ENCODE data around the gene CCNQ.

DNA sequence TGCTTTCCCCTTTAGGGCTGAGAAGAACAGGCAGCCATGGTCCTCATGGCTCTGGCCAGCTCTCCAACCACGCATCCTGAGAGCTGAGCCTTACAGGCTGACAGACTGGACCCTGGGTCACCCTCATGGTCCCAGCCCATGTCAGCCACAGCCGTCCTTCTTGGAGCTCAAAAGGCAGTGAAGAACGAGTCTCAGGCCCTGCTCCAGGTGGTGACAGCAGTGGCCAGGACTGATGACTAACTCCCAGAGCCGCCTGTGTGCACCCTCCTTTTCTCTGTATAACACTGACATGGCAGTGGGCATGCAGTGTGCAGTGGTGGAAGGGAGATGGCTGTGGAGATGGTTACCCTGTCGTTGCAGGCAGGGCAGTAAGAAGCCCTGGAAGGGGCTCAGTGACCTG lies 37.8 kb upstream of the CCNQ start:
- TF ChIP-seq, protein P1, sequence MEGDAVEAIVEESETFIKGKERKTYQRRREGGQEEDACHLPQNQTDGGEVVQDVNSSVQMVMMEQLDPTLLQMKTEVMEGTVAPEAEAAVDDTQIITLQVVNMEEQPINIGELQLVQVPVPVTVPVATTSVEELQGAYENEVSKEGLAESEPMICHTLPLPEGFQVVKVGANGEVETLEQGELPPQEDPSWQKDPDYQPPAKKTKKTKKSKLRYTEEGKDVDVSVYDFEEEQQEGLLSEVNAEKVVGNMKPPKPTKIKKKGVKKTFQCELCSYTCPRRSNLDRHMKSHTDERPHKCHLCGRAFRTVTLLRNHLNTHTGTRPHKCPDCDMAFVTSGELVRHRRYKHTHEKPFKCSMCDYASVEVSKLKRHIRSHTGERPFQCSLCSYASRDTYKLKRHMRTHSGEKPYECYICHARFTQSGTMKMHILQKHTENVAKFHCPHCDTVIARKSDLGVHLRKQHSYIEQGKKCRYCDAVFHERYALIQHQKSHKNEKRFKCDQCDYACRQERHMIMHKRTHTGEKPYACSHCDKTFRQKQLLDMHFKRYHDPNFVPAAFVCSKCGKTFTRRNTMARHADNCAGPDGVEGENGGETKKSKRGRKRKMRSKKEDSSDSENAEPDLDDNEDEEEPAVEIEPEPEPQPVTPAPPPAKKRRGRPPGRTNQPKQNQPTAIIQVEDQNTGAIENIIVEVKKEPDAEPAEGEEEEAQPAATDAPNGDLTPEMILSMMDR (IDR thresholded peaks at IDR 0.05 in 2 of 3, conservative IDR thresholded peaks at IDR 0.05 in 1 of 3; ENCODE audit: borderline replicate concordance in 1 of 3, insufficient read depth in 1 of 3, low read depth in 2 of 3, low read length in 2 of 3) = no peak
- TF ChIP-seq, protein P2, sequence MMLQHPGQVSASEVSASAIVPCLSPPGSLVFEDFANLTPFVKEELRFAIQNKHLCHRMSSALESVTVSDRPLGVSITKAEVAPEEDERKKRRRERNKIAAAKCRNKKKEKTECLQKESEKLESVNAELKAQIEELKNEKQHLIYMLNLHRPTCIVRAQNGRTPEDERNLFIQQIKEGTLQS (IDR thresholded peaks at IDR 0.05) = no peak
- TF ChIP-seq POLR2A (IDR thresholded peaks at IDR 0.05; ENCODE audit: borderline replicate concordance, extremely low read depth, insufficient read depth, insufficient read length) (no peak), EZH2phosphoT487 (IDR thresholded peaks at IDR 0.05; ENCODE audit: borderline replicate concordance) (no peak), RAD21 (IDR thresholded peaks at IDR 0.05; ENCODE audit: low read depth) (no peak), POLR2AphosphoS5 (IDR thresholded peaks at IDR 0.05; ENCODE audit: low read depth, low read length) (no peak), ZFX (IDR thresholded peaks at IDR 0.05) (no peak), JUND (IDR thresholded peaks at IDR 0.05) (no peak), EZH2 (IDR thresholded peaks at IDR 0.05) (no peak), FOSL1 (IDR thresholded peaks at IDR 0.05; ENCODE audit: low read depth) (no peak), ZNF274 (IDR thresholded peaks at IDR 0.05; ENCODE audit: low read depth, low read length) (no peak)
- TF ChIP-seq, protein P3, sequence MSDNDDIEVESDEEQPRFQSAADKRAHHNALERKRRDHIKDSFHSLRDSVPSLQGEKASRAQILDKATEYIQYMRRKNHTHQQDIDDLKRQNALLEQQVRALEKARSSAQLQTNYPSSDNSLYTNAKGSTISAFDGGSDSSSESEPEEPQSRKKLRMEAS (IDR thresholded peaks at IDR 0.05) = no peak
- TF ChIP-seq, protein P4, sequence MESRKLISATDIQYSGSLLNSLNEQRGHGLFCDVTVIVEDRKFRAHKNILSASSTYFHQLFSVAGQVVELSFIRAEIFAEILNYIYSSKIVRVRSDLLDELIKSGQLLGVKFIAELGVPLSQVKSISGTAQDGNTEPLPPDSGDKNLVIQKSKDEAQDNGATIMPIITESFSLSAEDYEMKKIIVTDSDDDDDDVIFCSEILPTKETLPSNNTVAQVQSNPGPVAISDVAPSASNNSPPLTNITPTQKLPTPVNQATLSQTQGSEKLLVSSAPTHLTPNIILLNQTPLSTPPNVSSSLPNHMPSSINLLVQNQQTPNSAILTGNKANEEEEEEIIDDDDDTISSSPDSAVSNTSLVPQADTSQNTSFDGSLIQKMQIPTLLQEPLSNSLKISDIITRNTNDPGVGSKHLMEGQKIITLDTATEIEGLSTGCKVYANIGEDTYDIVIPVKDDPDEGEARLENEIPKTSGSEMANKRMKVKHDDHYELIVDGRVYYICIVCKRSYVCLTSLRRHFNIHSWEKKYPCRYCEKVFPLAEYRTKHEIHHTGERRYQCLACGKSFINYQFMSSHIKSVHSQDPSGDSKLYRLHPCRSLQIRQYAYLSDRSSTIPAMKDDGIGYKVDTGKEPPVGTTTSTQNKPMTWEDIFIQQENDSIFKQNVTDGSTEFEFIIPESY (IDR thresholded peaks at IDR 0.05; ENCODE audit: extremely low read depth, insufficient replicate concordance, low read length) = no peak
